GM21515 (cell line): ENCODE results near the gene RIPK4.

Source experiments
- ATAC-seq: cut with Tn5 transposase; IDR thresholded peaks from one replicate; pipeline ENCODE4 v1.9.1; 2021; ENCODE audit not compliant: unreplicated experiment

Gene RIPK4

DNA sequence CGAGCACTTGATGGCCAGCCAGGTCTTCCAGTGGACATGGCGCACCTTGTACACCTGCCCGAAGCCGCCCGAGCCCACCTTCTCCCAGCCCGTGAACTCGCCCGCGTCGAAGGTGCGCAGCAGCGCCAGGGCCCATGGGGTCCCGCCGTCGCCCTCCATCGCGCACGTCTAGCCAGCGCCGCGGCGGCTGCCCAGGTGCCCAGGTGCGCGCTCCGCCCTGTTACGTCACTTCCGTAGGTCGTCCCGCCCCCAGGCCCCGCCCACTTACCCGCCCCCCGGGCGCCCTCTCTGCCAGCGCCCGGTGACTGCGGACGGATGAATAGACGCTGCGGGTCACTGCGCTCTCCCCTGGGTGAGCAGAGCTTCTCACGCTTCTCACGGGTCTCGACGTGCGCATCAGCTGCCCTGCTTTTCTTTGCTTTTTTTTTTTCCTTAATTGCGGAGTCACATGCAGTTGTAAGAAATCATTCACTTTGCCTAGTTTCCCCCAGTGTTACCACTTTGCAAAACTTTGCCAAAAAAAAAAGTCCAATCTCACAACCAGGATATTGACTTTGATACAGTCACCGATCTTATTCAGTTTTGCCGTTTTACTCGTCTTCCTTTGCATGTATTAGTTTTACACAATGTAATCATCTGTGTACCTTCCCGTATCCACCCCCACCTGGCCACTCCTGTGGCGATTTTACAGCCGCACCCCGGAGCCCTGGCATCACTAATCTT, at the start of gene RIPK4:
Gene RIPK4 (minus strand): TSS at position 170 of the 723 bp plus-strand sequence. CDS start 11 bp downstream, at position 159.
- no peak for ATAC-seq

DNA sequence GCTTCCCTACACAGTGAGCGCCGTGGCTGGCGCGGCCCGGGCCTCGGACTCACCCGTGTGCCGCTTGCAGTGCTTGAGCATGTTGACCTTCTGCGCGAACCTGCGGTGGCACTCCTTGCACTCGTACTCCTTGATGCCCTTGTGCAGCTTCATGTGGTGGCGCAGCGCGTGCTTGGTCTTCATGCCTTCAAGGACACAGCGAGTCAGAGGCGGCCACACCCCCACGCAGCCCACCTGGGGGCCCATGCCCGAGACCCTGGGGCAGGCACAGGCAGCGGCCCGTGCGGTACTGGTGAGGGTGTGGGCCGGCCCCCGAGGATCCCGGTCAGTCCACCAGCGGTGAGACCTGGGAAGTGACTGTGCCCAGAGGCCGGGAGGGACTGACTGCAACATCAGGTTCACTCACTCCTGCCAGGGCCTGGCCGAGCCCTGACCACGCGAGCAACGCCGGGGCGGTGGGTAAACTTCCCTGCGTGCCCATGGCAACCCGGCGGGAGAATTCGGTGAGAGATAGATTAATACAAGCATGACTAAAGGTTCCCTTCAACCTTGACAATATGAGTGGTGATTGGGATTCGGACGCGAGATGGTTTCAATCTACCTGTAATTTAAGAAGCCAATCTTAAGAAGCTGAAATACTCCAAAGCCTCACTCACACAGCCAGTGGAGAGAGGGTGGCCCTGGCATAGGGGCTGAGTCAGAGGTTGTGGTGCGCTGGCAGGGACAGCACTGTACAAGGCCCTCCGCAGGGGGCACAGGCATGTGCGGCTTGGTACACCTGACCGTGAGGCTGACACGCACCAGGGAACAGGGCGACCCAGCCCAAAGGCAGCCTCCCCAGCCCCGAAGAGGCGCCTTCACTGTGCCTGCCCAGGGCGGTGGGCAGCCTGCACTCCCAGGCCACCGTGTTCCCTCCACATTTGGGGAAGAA, 49.1 kb upstream of the RIPK4 start:
- ATAC-seq: no peak

DNA sequence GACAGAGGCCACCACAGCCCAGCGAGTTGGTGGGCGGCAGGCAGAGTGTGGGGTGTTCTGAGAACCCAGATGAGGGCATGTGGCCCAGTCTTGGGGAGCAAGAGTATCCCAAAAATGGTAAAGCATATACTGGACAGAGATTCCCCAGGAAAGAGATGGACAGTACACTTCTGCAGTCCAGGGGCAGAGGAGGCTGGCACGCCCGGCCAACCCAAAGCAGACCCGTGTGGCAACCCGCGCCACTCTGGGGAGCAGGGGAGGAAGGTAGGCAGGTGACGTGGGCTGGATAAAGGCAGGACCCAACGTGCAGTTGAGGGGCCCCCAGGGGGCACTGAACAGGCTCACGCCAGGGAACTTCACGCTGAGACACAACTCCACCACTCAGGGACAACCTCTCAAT, 46.4 kb upstream of the RIPK4 start:
- no peak for ATAC-seq

DNA sequence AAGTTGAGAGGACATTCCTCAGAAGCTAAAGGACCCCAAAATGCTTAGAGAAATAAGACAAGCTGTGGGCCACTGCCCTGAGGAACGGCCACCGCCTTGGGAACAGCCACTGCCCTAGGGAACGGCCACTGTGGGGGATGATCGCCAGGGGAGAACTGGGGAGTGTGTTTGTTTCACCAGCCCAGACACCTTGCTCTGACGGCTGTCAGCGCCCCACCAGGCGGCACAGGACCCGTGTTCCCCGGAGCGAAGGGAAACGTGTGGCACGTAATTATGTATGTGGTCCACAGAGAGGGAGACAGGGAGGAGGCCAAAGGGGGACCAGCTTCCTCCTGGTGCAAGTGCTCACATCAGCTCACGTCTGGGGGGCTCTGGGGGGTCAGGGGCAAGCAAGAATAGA, 45.8 kb upstream of the RIPK4 start:
- ATAC-seq: no peak

DNA sequence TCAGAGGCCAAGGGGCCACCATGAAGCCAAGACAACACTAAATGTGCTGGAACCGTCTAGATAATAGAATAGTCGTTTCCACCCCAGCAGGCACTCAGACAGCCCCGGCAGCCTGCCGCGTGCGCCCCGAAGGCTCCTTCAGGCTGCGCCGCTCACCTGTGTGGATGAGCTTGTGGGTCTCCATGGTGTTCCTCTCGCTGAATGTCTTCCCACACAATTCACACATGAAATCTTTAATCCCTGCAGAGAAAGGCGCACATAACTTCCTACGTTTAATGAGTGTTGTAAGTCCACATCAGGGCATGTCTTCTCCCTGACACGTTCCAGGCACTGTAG, 43.7 kb upstream of the RIPK4 start:
- ATAC-seq: no peak

DNA sequence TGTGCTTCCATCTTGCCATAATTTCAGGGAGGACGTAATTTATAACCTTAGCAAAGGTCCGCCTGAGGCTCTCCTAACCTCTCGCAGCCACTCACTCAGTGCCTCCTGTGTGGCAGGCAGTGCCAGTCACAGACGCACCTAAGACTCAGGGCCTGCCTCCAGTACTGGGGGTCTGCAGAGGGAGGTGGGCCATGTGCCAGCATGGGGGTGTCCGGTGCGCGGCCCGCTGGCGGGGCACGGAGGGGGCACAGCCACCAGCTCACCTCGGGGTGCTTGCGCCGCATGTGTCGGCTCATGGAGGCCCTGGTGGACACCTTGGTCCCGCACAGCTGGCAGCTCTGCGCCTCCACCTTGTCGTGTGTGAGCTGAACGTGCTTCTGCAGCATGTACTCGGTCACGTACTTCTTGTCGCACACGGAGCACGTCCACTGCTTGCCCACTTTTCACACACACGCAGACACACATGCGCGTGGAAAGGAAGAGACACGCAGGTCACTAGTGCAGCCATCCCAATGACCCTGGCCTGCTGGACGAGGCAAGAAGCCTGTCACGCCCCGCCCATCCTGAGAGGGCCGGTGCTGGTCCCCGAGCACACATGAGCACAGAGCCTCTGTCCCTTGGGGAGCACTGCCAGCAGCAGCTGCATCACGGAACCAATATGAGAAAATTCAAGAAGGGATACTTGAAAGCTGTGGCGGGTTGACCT, 43.2 kb upstream of the RIPK4 start:
- no peak for ATAC-seq

DNA sequence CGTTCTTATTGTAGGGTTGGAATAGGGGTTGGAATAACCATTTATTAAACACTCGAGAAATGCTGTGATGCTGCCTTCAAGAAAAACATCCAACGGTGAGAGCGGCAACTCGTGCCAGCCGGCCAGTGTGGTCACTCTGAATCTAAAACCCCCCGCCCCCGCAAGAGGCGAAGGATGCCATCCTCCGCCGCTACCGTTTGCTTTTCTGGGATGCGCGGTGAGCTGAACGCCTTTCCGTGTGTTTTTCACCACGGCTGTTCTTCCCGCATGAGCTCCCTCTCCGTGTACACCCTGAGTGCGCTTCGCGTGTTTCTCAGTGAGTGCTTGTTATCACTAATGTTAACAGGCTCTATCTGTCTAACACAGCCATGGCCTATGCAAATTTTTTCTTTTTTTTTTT, 42.0 kb upstream of the RIPK4 start:
- ATAC-seq: no peak

DNA sequence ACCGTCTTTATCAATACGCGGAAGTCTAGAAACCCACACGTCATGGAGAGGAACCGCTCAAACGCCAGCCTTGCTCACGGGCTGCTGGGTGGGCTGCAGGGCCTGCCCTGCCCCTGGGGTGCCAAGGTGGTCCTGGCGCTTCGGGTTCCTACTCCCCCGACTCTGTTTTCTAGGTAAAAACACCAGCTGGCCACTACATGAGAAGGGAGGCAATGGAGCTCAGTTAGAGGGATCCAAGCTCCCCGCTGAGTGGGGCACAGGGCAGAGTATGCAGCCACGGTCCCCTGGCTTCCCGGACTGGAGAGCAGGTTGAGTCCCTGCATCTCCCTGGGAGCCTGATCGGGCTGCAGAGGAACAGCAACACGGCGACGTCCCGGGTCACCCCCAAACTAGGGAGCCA, 41.2 kb upstream of the RIPK4 start:
- ATAC-seq: no peak

DNA sequence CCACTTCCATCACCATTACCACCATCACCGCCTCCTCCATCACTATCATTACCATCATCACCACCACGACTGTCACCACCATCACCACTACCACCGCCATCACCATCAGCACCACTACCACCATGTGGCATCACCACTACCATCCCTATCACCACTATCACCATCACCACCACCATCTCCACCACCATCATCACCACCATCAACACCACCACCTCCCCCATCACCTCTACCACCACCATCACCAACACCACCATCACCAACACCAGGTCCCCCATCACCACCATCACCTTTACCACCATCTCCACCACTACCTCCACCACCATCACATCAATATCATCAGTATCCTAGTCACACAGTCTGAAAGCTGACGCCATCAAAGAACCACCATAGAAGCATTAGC, 39.9 kb upstream of the RIPK4 start:
- no peak for ATAC-seq

DNA sequence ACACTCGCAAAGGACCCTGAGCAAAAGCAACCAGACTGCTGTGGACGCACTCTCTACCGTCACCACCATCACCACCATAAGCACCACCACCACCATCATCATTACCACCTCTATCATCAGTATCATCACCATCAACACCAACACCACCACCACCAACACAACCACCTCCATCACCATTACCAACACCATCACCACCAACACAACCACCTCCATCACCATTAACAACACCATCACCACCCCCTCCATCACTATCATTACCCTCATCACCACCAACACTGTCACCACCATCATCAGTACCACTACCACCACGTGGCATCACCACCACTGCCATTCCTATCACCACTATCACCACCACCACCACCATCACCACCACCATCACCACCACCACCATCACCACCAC, 38.8 kb upstream of the RIPK4 start:
- ATAC-seq: no peak

DNA sequence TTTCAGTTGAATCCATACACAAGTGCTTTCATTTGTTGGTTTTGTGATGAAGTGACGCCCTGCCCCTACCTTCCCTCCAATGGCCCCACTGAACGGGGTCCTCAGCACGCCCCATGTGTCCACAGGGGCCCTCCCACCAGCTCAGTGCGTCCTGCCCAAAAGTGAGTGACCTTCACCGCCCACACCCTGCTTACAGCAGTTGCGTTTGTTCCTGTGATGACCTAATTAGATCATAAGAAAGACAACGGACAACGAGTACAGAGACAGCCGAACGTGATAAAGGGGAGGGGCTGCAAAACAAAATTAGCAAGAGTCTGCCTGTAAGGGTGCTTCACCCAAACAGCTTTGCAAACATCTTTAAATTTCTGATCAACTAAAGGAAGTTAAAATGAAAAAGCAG, 38.2 kb upstream of the RIPK4 start:
- no peak for ATAC-seq

DNA sequence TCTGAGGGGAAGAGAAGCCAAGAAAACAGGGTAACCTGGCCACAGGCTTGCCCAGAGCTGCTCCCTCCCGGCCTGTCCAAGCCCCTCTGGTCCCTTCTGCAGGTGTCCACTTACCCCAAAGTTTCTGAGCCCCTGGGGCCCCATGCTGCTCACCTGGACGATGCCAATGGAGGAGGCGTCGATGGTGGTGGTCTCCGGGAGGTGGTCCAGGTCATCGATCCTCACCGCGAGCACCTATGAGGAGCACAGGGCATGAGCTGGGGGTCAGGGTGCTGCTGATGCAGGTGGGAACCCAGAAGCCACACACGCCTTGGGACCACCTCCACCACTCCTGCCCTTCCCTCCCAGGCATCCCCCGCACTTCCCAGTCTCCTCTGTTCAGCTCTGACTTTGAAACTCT, 37.5 kb upstream of the RIPK4 start:
- ATAC-seq: no peak

DNA sequence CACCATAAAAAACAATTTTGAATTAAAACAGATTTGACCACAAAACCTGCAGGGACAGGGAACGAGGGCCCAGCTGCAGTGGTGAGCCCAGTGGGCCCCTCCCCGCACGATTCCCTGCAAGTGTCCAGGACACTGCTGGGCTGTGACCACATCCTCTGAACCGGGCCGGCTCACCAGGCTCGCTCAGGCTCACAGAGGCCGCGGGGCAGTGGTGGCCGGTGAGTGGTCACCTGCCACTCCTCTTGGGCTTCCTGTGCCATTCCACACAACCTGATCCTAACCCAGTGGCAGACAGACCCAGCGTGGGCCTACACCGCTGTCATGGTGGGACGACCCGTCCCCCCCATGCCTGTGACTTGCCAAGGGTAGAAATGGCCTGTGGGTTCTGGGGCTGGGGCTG, 36.5 kb upstream of the RIPK4 start:
- no peak for ATAC-seq

DNA sequence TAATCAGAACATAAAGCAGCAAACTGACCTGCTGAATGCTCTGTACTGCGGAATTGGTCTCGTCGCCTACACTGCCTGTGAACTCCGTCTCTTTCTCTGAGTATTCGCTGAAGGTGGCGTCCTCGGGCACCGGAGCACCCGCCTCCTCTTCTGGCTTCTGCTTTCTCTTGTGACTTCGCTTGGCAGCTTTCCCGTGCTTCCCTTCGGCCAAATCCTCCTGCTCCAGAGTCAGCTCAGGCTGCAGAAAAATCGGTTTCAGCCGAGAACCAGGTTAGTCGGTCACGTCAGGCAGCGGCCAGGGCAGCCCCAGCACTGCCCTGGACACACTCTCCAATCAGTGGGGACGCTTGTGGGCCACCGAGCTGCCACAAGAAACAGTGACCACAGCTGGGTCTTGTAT, 35.8 kb upstream of the RIPK4 start:
- ATAC-seq: no peak

DNA sequence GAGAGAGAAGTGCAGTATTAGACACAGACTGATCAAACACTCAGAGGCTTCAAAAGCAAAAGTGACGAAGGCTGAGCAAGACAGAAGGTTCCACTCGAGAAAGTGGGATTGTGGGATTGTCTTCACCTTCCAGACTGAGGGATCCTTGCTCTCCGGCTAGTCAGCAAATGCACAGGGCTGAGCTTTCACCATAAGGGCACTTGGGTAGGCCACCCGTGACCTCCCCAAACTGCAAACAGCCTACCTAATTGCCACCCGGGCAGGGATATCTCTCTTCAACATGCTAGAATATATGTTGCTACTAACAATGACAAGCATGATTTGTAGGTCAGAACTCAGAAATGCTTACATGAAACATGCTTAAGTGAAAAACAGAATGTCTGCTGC, 35.3 kb upstream of the RIPK4 start:
- ATAC-seq: no peak

DNA sequence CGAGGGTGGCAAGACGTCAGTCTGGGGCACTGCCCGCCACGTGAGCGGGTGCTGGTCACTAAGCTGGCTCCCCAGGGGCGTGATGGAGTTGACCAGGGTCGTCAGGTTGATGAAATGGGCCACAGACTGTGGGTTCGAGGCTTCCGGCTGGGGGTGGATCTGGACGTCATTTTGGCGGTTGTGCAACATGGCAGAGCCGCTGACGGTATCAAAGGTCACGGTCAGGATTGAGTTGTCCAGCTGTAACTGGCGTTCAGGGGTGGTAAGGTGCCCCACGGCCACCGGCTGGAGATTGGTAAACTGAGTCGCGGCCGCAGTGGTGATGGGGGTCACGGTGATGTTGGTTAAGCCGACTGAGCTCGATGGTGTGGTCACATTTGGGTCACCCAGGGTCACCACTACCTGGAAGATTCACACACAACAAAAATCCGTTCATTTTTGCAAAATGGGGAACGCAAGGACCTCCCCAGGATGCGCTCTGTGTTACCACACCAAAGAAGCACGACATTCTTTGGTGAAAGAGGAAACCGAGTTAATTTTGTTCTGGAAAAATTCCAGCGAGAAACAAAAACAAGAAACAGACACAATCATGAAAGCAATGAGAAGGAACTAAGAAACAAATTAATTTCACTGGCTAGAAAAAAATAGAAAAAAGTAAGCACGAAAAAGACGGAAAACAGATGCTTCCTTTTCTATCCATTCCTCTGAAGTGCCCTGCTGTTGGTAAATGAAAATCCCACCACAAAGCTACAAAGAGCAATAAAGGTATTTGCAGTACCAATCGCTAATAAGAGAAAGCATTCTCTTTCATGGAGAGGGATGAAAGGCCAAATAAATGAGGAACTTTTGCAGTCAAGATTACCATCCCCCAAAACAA, 34.7 kb upstream of the RIPK4 start:
- no peak for ATAC-seq

DNA sequence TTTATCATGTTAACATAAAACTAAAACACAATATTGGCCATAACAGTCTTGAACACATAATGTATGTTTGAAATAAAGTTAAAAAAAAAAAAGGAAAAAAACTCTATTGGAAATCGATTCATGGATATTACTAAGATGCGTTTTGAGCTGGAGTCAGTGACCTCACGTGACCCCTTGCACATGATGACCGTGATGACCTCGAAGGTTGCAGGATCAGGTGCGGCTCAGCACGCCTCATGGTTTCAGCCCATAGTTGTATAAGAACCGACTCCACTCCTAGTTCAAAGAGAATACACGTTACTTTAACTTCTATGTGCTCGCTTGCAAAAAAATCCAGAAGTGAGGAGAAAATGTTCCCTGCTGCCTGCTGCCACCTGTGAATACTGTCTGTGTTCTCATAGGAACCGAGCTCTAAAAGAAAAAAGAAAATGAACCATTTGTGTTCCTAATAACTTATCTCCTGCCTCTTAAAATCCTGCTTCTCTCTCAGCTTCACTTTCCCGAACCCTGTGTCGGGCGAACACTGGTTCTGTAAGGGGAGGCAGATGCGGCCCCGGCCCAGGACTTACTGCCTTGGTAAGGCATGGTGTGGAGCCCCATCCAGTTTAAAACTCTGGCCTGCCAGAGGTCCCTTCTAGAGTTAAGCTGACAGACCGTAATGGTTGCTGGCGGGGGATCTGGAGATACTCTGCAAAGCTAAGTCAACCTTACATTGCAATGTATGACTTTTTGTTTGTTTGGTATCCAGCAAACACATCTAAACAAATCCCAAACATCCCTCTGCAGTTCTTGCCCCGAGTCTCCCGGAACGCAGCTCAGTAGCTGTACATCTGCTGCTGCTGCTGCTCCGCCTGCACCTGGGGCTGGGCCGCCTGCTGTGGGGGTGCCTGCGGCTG, 33.8 kb upstream of the RIPK4 start:
- ATAC-seq: no peak

DNA sequence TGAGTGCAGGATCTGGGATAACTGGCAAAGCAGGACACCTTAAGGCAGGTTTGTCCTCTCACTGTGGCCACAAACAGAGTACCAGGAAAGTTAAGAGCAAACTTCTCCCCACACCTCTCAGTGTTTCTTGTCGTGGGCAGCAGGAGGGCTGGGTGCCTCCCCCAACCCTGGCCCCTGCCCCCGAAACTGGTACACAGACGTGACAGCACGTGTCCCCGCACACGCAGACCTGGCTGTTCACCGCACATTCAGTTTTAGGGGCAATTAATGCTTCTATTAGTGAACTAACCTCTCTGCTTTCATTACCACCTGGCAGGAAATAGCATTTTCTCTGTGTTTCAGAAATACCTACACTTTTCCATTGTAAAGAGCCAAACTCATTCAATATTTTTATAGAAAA, 32.9 kb upstream of the RIPK4 start:
- ATAC-seq: no peak

DNA sequence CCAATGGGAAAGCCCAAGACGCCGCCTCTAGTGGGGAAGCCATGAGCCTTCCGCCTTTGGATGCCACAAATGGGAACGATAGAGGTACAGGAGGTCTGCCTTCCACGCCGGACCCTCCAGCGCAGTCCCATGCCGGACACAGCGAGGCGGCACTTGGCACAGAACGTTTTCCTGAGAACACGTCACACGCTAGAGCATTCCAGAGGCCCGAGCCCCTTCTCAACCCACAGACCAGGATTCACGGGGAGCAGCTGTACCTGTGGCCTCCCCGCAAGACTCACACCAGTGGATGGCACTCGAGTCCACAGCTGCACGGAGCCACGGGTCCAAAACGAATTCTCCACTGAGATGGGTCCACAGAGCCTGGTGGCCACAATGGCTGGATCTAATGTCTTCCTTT, 31.5 kb upstream of the RIPK4 start:
- ATAC-seq: no peak
